Fibroblast of villous mesenchyme (primary cell): Measurements from ENCODE around the gene OR2T8. TPM values are rescaled to one million over a fixed set of nuclear protein-coding genes. Genes with fewer than 3 reads are reported as not detected.
A peak's percentile ranks its signal among the peaks of the same experiment; 100 is the strongest.

Experiments used
- DNase-seq: peaks from one replicate; pipeline ENCODE4 v3.0.0-alpha.2; 2010; ENCODE audit warnings: low read depth
- H3K4me3 ChIP-seq: 2 replicates; pipeline ENCODE4 v1.5.1; 2011; ENCODE audit warnings: low read depth, mild to moderate bottlenecking, low read length
- CTCF ChIP-seq: IDR thresholded peaks from 2 replicates; pipeline ENCODE4 v1.5.1; 2012; ENCODE audit warnings: low read depth, mild to moderate bottlenecking, low read length; ENCODE audit not compliant: insufficient read depth
- total RNA-seq: library from RNA; depleted of rRNA; stranded (reverse); fragments of >200 nt; gene quantifications from 2 replicates; pipeline ENCODE4 v1.2.3, GENCODE V29; 2012

OR2T8 gene
- total RNA-seq, 1 donor: not detected

- H3K4me3 ChIP-seq: peak overlapping the region; percentile 36
- no peak for TF ChIP-seq CTCF
- DNase-seq: no peak
These were observed 14.0 kb upstream of the OR2T8 start for GRCh38 chr1:247905910-247906503.

GRCh38 chr1:247906504-247907047, 13.5 kb upstream of the OR2T8 start:
- TF ChIP-seq CTCF: no peak
- DNase-seq: peak; percentile 53
- peak overlapping the region; percentile 36 for H3K4me3 ChIP-seq

GRCh38 chr1:247908766-247909165, 11.3 kb upstream of the OR2T8 start:
- TF ChIP-seq CTCF: no peak
- H3K4me3 ChIP-seq: no peak overlapping the region
- no peak for DNase-seq

GRCh38 chr1:247913786-247914185, 6.3 kb upstream of the OR2T8 start:
- no peak overlapping the region for H3K4me3 ChIP-seq
- no peak for TF ChIP-seq CTCF
- DNase-seq: no peak

GRCh38 chr1:247914941-247915662, 5.0 kb upstream of the OR2T8 start:
- TF ChIP-seq CTCF: no peak
- no peak for DNase-seq
- H3K4me3 ChIP-seq: no peak overlapping the region

- no peak for TF ChIP-seq CTCF
- no peak overlapping the region for H3K4me3 ChIP-seq
- no peak for DNase-seq
These were observed 3.9 kb downstream of the OR2T8 start for GRCh38 chr1:247923941-247924340.
